GM18517 (cell line): ENCODE data around the gene SCFD2.
"Not testable (repeated sequence)": the region's sequence is repeated elsewhere in the genome, so short reads cannot be mapped to it uniquely, and the experiment has no call there.

Experiments
- ATAC-seq: cut with Tn5 transposase; IDR thresholded peaks from one replicate; pipeline ENCODE4 v1.9.1; 2021; ENCODE audit warnings: mild to moderate bottlenecking, moderate library complexity; ENCODE audit not compliant: unreplicated experiment

Gene SCFD2

DNA sequence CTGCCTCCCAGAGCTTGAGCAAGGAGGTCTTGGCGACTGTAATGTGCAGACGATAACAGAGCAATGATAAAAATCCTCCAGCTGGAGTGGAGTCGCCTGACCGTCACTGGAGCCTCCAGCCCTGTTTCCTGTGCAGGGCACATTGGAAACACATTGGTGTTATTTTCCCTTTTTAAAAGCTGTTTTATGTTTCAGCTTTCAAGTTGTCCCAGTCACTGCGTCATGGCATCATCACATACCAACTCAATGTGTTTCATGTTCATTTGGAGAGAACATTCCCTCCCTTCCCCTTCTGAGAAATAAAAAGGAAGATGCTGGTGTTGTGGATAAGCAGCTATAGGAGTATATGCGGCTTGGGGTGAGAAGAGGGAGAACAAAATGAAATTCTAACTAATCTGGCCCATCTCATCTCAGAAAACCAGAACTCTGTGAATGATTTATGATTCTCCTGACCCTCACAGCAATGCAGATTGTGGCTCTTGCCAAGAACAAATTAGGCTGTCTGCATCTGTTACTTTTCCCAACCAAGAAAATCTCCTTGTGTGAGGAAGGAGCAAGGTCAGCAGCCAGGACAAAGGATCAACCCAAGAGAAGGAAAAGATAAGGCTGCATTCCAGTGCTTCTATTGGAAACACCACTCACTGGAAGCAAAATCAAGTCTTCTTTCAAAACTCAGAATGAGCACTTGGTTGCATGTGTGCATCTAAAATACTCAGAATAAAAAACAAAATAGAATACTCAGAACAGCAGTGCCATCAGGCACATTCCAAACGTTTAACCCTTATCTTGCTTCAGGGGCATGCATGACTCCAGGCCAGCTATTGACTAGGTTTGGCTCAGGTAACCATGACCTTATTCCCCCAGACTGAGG lies 369.4 kb downstream of the SCFD2 start:
- no peak for ATAC-seq

DNA sequence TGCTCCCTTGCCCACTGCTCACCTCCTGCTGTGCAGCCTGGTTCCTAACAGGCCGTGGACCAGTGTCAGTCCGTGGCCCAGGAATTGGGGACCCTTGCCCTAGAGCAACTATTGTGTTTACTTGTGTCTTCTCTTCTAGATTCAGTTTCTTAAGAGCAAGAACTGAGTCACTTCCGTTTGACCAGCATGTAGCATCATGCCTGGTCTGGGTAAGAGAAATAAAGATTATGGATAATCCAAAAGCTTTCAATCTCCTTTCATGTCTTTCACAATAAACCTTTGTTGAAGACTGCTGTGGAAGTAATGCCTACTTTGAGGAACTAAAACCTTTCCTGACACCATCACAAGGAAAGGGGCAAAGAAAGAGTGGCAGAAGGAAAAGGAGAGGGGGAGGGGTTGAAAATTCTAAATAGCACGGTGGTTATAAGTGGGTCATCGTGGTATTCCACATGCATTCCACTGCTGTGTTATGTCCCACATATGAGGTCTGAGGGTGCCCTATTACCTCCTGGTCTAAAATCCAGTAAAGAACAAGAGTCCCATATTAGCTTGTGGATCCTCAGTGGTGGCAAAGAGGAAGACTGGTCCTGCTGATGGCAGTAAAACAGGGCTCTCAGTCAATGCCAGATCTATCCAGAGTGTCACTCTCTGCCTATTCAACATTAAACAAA lies 370.4 kb downstream of the SCFD2 start:
- ATAC-seq = no peak

DNA sequence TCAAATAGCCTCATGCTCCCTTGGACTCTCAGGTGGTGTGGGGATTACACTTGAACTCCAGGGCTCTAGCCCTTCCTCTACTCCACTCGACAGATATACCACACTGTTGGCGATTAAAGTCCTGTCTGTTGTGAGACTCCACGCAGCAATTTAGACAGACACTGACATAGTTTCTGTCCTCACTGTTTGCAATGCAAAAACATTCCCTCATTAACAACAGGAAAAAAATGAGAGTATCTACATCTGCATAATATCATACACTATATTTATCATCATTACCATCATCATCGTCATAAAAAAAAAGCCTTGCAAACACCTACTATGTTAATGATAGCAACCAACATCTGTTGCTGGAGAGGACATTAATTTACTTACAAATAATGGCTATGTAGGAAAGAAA lies 371.3 kb downstream of the SCFD2 start:
- no peak for ATAC-seq

DNA sequence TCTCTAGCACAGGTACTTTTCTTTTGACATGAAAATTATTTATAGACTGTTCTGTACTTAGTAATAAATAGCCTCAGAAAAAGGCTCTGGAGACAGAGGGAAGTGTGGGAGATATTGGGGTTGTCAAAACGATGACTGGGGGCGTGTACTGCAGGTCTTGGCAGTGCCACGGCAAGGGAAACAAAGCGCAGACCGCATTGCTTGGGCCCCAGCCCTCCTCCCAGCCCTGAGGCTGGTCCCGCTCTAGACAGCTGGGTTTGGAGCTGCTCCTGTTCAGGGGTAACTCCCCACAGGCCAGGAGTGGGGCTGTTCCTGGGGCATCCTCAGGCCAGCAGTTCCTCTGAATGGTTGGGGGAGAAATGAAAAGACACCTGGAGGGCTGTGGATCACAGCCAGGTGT lies 372.1 kb downstream of the SCFD2 start:
- no peak for ATAC-seq

DNA sequence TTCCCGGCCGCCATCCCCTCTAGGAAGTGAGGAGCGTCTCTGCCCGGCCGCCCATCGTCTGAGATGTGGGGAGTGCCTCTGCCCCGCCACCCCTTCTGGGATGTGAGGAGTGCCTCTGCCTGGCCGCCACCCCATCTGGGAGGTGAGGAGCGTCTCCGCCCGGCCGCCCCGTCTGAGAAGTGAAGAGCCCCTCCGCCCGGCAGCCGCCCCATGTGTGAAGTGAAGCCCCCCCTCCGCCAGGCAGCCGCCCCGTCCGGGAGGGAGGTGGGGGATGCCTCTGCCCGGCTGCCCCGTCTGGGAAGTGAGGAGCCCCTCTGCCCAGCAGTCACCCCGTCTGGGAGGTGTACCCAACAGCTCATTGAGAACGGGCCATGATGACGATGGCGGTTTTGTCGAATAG lies 373.3 kb downstream of the SCFD2 start:
- not testable (repeated sequence) for ATAC-seq

DNA sequence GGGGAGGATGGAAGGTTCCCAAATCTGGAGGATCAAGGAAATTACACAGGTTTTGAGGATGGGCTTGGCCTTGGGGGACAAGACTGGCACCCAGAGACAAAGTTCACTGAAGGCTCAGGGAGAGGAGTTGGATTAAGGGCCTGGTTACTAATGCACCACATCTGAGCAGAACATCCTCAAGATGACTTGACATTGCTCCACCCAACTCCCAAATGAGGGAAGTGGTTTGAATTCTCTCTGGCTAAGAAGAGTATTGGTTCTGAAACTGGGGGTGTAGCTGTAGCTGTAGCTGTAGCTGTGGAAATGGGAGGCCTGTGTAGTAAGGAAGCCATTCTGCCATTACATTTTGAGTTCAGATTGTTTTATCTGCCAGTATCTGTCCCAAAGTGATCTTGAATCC lies 374.4 kb downstream of the SCFD2 start:
- no peak for ATAC-seq

DNA sequence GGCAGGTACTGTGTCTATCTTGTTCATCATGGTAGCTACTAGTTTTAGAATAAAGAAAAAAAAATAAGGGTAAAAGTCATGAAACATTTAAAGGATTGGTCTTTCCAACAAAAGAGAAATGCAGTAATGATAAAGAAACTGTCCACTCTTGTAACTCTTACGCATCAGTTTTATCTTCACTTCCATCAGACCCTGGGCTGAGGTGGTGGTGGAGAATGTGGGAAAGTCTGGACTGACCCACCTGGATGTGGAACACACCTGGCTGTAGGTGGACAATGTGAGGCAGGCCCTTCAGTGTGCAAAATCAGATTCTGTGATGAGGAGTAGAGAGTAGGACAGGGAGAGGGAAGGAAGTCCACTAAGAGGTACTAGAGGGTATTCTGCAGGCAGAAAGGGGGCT lies 375.2 kb downstream of the SCFD2 start:
- ATAC-seq = no peak

DNA sequence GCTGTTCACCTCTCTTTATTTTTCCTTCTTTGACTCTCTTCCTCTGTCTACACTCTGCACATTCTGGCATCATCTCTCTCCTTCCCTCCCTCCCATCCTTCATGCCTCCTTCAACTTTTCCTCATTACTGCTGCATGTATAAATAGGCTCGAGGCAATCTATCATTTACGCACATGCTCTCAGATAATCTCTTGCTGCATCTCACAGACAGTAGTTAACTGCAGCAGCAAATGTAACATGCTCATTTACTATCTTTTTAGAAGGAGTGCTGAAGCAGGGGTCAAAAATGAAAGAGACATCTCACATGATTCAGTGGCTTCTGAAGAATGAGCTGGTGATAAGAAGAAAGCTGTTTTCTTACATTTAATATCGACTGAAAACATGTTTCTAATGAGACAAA lies 376.0 kb downstream of the SCFD2 start:
- ATAC-seq = no peak

DNA sequence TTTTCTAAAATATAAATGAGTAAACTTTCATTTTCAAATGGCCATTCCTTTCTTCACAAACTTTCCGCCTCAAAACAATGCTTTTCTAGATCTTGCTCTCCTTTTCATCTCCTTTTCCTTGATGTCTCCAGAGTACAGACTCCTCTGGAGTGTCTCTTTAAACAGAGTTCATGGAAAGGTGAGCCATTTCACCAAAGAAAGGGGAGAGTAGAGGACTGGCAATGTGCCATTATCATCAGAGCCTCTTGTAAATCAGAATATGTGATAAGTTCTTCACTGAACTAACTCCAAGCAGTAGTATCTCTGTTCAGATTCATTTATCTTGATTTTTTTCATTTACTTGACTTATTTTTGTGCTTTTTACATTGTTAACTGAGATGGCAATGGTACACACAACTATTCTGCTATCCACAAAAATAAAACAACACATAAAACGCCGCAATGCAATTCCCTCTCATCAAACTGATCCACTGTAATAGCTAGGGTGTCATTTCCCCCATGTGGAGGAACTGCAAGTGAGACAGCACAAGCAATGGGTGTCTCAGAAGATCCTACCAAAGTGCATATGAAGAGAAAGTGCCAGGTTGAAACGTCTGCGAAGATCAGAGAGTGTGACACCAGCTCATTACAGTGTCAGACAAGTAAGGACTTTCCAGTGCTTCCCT lies 378.3 kb downstream of the SCFD2 start:
- ATAC-seq = no peak

DNA sequence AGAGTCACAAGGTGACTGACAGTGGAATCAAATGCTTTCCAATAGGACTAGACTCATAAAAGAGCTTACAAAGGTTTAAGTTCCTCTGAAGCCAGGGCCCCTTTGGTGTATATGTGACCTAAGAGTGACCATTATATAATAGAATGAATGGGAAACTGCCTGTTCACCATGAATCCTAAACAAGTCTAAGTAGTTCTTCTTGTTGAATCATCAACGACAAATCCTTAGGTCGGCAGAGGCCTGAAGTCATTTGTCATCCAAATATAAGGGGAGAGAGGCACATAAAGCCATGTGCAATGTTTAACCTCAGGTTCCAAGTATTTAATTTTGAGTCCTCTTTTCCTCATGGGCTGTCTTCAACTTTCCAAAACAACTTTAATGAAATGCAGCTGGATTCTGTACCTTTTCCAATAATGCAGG lies 381.4 kb downstream of the SCFD2 start:
- no peak for ATAC-seq

DNA sequence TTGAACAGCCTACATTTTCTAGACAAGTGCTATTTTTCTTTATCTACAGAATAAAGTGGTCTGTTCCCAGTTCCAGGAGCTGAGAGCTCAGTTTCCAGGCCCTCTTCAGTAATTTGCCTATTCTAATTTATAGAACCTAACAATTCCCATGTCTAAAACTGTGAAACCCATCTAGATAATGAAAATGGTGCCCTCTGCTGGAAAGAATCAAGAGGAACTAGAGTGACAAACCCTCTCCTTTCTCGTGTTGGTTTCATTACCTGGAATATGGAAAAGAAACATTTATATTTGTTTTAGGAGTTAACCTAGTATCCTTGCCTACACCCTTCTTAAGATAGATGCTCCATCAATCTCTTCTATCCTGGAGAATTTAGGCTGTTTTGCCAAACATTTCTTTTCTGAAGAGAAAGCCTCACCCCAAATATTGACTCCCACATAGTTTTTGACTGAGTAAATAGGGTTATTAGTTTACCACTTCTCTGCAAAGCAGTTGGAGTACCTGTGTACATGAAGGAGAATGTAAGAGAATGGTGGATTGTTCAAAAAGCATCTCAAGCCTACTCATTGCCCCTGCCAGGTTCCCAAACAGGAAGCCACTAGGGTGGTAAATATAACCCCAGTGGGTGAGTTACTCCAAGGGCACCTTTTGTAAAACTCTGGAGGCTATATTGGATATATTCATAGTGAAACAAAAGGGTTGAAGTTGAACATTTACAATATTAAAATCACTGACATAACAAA lies 382.1 kb downstream of the SCFD2 start:
- ATAC-seq = peak; percentile 59

DNA sequence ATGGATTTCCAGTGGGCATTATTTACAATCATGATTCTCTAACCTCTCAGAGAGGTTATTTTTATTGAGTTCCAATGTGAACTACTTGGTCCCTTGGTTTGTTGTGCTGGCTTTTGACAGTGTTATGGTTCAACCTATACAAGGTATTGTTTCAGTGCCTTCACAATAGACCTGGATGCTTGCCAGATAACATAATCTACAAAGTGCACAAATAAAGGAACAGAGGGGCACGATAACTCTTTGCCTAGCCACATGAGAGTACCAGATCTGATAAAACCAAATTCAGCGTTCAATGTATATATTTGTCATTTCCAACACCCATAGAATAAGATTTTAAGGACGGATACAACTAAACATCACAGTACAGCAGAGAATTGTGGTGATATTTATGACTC lies 382.9 kb downstream of the SCFD2 start:
- ATAC-seq = no peak

DNA sequence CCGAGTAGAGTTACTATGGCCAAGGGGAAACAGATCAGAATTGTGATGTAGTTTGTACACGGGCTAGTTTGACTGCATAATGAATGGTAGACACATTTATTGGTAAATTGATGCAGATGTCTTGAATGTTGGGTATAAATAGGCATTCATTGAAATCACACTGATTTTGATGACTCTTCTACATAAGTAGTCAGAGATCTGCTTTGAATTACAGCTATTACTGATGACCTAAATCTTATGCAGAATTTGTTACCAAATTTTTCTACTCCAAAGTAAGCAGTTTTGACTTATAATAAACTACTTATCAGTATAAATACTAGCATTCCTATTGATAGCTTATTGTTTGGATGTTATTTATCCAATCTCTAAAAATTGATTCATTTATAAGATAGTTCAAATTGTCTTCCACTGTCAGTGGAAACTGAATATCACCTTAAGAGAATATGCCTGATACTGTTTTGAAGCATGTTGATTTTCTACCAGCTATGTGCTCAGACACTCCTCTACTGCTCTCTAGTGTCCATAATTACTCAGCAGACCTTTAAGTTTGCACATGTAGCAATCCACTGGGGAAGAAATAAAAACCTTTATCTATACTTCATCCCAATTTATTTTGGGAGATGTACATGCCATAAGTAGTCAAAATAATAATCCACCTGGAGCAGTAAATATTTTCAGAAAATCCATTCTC lies 383.5 kb downstream of the SCFD2 start:
- ATAC-seq = no peak

DNA sequence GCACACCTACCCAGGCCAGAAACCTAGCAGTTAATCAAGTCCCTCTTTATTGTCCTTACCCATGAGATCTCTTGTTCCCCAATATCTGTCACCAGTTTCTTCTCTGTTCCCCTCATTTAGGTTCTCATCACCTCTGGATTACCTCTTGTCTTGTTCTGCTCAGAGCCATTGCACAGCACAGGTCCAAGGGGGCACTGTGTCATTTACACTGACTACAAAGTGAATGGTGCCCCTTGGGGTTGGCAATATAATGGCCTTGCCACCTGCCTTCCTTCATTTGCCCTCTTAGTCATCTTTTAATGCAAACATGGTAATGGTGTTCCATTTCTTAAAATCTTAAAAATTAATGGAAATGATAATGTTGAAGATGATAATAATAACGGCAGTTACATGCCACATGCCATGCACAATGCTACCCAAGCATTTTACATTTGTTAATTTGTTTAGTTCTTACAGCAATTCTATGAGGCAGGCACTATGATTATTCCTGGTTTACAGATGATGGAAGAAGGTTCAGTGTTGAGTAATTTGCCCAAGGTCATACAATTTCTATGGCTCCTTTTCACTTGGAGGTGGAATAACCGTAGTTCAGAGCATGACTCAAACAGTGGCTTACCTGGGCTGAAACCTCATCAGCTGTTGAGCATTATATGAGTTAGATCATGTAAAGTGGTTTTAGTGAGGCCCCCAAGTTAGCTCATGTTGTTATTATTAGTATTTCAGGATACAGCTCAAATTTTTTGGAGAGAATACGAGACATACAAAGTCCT lies 385.9 kb downstream of the SCFD2 start:
- no peak for ATAC-seq

DNA sequence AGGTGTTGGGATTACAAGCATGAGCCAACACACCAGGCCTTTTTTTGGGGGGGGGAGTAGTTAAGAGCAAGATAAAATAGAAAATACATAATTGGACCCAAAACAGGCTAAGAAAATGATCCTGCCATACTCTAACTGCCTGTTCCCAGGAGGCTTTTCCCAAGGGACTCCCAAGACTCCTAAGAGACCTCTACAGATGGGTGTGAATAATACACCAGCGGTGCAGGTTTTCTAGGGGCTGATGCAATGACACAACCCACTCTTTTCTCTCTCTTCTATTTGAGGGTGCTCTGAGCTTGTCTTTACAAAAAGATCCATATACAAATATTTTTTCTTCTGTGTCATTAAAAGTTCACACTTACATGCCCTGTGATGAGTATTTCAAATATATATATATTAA lies 386.8 kb downstream of the SCFD2 start:
- ATAC-seq = no peak

DNA sequence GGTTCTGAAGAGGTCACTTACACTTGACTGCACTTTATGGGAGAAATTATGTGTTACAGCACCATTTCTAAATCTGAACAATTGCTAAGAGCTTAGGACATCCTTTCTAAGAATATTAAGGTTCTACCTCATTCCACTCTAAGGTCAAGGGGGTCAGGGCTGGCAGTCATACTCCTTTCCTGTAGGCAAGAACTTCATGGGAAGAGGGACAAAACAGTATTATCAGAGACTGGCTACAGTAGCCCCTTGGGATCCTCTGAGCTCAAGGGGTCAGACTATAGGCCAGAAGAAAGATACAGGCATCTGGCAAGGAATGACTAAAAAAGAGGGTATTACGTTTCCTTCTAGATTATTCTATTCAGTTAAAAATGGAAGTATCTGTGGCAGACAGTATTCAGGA lies 388.6 kb downstream of the SCFD2 start:
- no peak for ATAC-seq

DNA sequence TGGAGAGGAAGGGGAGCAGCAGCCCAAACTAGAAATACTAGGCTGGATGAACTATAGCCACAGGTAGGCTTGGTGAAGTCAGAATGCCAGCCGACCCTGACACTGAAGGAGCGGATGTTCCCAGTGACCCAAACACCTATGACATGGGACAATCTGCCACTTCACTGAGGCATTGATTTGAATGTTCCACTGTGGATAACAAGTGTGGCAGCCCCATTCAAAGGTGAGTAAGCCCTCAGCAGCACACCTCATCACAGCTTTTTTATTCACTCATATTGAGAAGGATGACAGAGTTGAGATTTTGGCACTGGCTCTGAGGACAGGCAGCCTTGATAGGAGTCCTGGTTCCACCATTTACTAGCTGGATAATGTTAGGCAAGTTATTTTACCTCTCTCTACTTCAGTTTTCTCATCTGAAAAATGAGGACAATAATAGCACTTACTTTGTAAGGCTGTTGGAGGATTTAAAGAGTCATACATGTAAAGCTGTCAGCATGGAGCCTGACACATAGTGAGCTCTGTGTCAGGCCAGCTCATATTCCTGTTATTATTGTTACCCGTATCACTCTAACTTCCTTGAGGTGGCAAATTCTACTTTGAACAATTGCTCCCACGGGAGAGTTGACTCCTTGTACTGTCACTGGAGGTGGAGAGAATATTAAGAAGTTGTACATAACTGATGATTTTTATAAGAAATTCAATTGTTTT lies 389.2 kb downstream of the SCFD2 start:
- ATAC-seq = no peak

DNA sequence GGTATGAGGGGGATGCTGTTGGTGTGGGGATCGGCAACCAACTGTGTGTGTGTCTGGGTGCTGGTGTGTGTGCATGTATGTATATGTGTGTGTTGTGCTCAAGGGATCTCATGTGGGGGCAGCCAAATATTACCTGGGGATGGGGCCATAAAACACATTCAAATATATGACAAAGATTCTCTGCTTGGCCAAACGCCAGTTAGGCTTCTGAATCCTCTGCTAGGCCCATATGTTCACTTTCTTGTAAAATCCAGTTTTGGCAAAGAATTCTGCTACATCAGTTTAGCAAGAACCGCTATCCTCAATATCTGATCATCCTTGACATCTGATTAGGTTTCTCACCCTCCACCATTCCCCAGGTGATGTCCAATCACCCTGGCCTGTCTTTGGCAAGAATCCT lies 397.2 kb downstream of the SCFD2 start:
- ATAC-seq = no peak

DNA sequence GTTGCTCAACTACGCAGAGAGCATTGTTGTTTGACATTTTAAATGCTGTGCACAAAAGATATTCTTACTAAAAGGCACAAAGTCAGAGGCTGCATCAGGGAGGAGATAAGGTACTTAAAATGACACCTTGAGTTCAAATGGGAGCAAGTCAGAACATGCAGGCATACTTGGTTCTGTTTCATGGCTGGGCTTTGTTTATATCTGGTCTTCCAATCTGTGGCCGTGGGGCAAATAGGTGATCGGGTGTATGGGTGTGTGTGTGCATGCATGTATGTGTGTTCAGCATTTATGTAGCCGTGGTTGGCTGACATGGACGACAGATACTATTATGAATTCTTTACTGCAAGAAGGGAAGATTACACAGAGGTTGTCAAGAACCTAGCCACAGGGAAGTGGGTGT lies 397.6 kb downstream of the SCFD2 start:
- no peak for ATAC-seq
